Activated CD4-positive, alpha-beta T cell treated with anti-CD3 and anti-CD28 coated beads, Interleukin-2, Interleukin-6, amounts not matched to agents 100 ng/mL and 50 ng/mL, durations not matched to agents 16 hours and 8 hours (primary cell): ENCODE measurements around the gene TTF1.

Source experiments
- DNase-seq: peaks from one replicate; pipeline ENCODE4 v3.0.0-alpha.2; 2020

TTF1 gene

GRCh38 chr9:132356324-132356924, 50.2 kb downstream of the TTF1 start:
- no peak for DNase-seq

DNA sequence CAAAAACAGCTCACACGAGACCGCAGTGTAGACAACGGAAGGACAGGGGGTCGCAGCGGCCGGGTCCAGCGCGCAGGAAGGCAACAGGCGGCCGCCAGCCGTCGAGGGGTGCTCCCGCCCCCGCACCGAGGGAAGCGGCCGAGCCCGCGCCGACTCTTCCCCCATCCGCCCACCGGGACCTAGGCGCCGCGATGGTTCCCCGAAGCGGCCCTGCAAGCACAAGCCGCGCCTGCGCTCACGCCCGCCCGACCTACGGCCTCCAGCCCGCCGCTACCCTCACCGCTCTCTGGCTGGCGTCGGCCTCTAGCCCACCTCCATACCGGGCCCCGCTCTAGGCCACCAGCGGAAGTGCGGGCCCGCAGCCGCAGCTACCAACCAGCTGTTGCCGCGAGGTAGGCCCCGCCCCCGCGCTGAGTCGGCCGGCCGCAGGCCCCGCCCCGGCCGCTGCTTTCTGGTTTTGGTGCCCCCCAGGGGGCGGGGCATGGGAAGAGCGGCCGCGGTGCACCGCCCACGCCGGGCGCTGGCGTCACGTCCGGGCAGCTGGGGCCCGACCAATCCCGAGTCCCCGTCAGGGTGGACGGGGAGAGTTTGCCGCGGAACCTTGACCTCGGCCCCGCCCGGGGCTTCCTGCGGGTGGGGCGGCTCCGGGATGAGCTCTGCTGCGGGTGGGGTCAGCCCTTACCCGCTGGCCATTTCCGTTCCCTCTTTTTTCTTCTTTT, 51.8 kb downstream of the TTF1 start, which contains the start of gene SETX:
Gene SETX (minus strand): TSS at position 350 of the 719 bp plus-strand sequence. CDS start 5,558 bp downstream, outside the sequence.
- peak; percentile 99 for DNase-seq

- peak; percentile 17 for DNase-seq
Observed at GRCh38 chr9:132351404-132352045, 55.1 kb downstream of the TTF1 start.

DNA sequence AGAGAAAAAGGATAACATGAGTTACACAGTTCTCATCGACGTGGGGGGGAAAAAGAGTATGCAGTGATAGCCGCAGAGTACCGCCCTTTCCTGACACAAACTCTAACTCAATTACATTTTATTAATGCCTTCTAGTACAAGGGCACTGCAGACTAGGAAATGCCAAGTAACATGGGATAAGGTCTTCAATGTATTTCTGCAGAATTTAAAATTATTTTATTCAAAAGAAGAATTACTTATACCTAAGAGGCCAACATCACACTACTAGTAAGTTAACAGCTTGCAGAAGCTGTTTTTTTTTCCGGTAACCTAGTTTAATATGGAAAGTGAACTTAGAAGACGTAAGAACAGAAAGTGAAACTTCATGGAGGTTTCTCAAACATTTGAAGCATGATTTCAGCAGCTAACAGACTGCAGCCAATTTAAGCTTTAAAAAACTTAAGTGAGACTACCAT, 55.8 kb downstream of the TTF1 start:
- peak; percentile 60 for DNase-seq

DNA sequence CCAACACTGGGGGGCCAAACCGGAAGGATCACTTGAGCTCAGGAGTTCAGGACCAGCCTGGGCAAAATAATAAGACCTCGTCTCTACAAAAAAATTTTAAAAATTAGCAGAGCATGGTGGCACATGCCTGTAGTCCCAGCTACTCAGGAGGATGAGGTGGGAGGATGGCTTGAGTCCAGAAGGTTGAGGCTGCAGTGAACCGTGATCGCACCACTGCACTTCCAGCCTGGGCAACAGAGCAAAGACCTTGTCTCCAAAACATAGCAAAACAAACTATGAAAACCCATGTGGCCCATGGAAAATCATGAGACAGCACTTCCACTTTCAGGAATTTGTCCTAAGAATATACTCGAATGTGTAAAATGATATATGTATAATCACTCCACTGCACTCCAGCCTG, 58.0 kb downstream of the TTF1 start:
- DNase-seq = no peak

- DNase-seq = no peak
Observed at GRCh38 chr9:132346177-132346576, 60.5 kb downstream of the TTF1 start.

- DNase-seq = no peak
Observed at GRCh38 chr9:132341177-132341840, 65.3 kb downstream of the TTF1 start.

- DNase-seq = no peak
Observed at GRCh38 chr9:132334364-132334763, 72.3 kb downstream of the TTF1 start.

- no peak for DNase-seq
Observed at GRCh38 chr9:132333556-132333955, 73.1 kb downstream of the TTF1 start.

DNA sequence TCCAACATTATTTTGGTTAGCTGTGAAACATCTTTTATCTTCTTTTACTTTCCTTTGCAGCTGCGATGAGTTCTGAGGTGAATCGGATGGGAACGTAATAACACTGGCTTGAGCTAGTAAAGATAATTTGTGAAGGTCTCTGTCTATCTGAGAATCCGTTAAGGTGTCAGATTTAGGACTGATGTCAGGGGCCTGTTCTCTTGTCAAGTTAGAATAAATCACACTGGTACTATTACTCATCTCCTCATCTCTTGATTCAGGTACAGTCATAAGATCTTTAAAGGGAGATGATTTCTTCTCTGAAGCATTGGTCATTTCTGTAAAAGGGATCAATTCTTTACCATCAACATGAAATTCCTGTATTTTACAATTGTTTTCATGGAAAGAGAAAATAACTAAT, 78.1 kb downstream of the TTF1 start:
- no peak for DNase-seq

- DNase-seq = no peak
Observed at GRCh38 chr9:132327537-132327936, 79.1 kb downstream of the TTF1 start.
